ENCODE data around the gene REM1.
"Not testable (repeated sequence)": the region's sequence is repeated elsewhere in the genome, so short reads cannot be mapped to it uniquely, and the experiment has no call there.

The REM1 gene, protein sequence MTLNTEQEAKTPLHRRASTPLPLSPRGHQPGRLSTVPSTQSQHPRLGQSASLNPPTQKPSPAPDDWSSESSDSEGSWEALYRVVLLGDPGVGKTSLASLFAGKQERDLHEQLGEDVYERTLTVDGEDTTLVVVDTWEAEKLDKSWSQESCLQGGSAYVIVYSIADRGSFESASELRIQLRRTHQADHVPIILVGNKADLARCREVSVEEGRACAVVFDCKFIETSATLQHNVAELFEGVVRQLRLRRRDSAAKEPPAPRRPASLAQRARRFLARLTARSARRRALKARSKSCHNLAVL

DNA sequence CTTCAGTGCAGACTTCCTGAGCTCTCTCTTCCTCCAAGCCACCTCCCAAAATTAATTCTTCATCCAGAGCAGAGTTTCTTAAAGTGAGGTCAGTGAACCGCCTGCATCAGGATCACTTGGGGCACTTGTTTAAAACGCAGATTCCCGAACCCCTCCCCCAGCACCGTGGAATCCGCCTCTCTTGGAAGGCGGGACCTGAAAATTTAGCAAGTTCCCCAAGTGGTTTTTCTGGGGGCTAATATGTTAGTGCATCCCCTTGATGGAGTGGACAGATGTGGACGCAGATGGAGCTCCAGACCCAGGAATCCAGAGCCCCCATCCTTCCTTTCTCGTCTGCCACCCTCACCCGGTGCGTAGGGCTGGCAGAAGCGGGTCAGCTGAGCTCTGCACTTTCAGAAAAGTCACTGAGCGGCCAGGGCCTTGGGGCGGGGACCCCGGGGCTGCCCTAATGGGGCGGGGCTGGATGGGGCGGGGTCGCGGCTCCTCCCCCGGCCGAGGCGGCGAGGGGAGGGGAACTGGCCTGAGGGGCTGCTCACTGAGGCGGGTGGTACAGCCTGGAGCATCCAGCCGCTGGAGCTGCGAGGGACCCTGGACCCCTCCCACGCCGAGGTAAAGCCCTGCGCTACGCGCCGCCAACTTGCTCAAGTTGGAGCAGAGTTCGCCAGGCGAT, at the start of gene REM1, which contains the start of gene DEFB124:
TSS of gene REM1 (plus strand) at position 531 of the 670 bp plus-strand sequence. CDS start 1,158 bp downstream, outside the sequence.
TSS of gene DEFB124 (minus strand) at position 370 of the 670 bp plus-strand sequence. CDS start 2,114 bp downstream, outside the sequence.
- DNase-seq (ENCODE audit: insufficient read length, low spot score): no peak
- no peak for FAIRE-seq

DNA sequence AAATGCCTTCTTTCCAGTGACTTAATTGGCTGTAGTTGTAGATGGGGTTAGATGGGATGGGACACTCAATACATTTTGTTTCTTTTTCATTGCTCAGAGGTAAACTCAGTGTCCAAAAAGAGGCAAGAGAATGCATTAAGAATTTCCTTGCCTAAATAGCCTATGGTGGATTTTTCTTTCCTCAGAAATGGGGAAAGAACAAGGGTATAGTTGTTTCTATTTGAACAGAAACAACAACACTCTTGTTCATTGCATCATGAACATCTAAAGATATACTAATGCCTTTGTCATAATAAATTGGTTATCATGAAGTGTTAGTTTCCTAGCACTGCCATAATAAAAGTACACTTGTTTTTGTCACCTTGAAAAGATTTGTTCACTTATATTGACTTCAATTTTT, 49.3 kb upstream of the REM1 start:
- DNase-seq (ENCODE audit: insufficient read length, low spot score) (no peak), FAIRE-seq (no peak)

DNA sequence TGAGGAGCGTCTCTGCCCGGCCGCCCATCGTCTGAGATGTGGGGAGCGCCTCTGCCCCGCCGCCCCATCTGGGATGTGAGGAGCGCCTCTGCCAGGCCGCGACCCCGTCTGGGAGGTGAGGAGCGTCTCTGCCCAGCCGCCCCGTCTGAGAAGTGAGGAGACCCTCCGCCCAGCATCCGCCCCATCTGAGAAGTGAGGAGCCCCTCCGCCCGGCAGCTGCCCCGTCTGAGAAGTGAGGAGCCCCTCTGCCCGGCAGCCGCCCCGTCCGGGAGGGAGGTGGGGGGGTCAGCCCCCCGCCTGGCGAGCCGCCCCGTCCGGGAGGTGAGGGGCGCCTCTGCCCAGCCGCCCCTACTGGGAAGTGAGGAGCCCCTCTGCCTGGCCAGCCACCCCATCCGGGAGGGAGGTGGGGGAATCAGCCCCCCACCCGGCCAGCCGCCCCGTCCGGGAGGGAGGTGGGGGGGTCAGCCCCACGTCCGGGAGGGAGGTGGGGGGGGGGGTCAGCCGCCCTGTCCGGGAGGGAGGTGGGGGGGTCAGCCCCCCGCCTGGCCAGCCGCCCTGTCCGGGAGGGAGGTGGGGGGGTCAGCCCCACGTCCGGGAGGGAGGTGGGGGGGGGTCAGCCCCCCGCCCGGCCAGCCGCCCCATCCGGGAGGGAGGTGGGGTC, 48.1 kb upstream of the REM1 start:
- not testable (repeated sequence) for DNase-seq (ENCODE audit: insufficient read length, low spot score); FAIRE-seq

DNA sequence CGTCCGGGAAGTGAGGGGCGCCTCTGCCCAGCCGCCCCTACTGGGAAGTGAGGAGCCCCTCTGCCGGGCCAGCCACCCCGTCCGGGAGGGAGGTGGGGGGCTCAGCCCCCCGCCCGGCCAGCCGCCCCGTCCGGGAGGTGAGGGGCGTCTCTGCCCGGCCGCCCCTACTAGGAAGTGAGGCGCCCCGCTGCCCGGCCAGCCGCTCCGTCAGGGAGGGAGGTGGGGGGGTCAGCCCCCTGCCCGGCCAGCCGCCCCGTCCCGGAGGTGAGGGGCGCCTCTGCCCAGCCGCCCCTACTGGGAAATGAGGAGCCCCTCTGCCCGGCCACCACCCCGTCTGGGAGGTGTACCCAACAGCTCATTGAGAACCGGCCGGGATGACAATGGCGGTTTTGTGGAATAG, 47.5 kb upstream of the REM1 start:
- not testable (repeated sequence) for DNase-seq (ENCODE audit: insufficient read length, low spot score); FAIRE-seq

DNA sequence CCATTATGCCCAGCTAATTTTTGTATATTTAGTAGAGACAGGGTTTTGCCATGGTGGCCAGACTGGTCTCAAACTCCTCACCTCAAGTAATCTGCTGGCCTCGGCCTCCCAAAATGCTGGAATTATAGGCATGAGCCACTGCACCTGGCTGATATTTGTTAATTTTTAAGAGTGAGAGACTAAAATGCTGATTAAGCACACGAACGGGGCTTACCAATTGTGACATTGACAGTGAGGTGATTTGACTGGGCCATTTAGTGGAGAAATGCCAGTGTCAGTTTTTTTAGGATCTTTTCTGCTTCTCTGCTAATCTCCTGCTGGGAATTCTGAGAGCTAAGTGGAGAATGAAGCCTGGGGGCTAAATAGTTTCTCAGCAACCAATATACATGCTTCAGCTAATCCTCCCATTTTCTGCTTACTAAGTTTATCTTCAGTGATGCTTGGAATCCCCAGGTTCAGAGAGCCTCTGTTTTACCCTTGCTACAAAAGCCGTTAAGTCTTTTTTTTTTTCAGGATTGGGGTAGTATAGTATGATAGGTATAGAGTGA, 44.4 kb upstream of the REM1 start:
- DNase-seq (ENCODE audit: insufficient read length, low spot score): no peak
- no peak for FAIRE-seq

DNA sequence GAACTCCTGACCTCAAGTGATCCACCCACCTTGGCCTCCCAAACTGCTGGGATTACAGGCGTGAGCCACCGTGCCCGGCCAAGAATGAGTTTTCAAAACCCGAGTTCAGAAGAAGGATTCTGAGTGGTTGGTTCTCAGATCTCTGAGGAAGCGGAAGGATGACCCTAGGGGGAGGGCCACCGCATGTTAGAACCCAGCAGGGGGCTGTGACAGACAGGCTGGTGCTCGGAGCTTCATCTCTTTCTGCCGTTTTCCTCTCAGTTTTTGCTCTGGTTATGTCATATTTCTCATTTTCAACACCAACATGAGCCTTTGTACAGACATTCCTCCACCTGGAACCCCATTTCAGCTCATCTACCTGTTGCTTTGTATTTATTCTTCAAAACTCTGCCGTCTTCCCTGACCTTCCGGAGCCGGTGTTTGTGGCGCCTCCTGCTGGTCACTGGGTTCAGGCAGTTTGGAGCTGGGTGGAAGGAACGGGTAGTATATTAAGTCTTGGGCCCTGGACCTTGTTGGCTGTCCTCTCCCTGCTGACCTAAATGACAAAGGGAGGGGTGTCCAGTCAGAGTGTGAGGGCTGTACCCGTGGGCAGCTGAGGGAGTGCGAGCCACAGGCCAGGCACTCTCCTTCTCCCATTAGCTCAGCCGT, 35.0 kb upstream of the REM1 start, which contains the start of gene DEFB123:
TSS of gene DEFB123 (plus strand) at position 621 of the 648 bp plus-strand sequence. CDS start 67 bp downstream, outside the sequence.
- FAIRE-seq: no peak
- no peak for DNase-seq (ENCODE audit: insufficient read length, low spot score)

DNA sequence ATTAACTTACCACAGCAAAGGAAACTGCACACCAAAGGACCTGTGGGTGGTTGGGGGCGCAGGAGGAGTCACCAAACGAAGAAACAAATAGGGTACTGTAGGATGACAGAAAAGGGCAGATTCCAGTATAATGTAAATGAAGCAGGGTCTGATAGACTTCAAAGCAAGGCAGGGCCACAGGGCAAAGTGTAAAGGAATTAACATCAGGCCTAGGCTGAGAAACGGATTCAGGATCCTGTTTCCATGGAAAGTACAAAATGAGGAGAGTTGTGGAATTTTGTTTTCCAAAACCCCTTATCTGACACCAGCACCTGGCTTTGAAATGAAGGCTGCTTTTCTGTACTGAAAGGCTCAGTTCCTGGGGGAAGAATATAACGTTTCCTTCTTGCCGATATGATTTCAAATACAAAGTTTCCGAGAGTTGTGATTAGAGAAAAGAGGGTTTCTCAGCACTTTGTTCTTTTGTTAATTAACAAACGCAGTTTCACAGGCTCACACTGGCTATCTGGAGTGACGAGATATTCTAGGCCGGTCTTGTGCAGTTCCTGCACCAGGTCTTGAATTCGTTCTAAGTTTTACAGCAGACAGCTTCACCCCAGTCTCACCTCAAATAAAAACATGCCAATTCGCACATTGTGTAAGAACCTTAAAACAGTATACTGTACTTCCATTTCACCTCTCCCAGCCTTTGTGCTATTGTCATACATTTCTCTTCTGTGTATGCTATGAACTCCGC, 28.8 kb upstream of the REM1 start:
- FAIRE-seq (no peak), DNase-seq (ENCODE audit: insufficient read length, low spot score) (no peak)

DNA sequence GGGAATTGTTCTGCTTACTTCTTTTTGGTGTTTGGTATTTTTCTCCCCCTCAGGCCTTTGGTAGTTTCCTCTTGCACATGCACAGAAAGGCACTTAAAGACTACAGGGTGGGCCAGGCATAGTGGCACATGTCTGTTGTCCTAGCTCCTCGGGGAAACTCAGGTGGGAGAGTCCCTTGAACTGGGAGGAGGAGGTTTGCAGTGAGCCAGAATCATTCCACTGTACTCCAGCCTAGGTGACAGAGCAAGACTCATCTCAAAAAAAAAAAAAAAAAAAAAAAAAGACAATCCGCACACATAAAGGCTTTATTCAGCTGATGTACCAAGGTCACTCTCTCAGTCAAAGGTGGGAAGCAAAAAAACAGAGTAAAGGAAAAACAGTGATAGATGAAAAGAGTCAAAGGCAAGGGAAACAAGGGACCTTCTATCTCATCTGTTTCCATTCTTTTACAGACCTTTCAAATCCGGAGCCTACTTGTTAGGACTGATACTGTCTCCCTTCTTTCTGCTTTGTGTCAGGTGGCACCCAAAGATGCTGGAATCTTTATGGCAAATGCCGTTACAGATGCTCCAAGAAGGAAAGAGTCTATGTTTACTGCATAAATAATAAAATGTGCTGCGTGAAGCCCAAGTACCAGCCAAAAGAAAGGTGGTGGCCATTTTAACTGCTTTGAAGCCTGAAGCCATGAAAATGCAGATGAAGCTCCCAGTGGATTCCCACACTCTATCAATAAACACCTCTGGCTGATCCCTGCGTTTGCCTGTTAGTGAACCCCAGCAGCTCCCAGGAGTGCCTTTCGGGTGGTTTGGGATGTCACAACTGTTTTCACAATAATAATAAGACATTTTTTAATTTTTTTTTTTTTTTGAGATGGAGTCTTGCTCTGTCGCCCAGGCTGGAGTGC, 25.3 kb upstream of the REM1 start:
- FAIRE-seq: no peak
- DNase-seq (ENCODE audit: insufficient read length, low spot score): no peak

DNA sequence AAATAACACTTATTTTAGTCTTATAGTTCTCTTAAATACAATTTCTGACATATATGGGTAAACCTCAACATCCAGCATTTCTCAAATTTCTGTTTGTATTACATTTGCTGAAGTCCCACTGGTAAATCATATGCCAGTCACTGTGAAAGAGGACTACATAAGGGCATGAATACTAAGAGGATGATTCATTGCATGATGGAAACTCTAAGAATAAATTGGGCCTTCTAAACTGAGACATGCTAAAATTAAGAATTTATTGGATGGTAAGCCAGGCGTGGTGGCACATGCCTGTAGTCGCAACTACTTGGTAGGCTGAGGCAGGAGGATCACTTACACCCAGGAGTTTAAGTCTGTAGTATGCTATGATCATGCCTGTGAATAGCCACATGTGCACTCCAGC, 22.5 kb upstream of the REM1 start:
- FAIRE-seq (no peak), DNase-seq (ENCODE audit: insufficient read length, low spot score) (no peak)

DNA sequence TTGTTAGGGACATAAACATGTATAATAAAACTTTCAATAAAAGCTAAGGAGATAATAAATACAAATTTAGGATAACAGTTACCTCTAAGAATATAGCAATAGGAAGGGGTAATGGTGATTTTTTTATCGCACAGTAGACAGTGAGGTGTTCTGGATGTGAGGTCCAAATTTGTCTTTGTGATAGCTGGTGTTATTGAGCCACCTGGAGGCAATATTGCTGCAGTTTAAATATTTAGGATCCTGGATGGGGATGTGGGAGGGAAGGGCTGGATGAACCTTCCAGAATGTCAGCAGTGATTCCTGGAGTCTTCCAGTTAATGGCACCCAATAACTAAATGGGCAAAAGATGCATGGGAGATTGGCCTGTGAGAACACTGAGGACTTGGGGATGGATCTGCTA, 20.7 kb upstream of the REM1 start:
- FAIRE-seq (no peak), DNase-seq (ENCODE audit: insufficient read length, low spot score) (no peak)

DNA sequence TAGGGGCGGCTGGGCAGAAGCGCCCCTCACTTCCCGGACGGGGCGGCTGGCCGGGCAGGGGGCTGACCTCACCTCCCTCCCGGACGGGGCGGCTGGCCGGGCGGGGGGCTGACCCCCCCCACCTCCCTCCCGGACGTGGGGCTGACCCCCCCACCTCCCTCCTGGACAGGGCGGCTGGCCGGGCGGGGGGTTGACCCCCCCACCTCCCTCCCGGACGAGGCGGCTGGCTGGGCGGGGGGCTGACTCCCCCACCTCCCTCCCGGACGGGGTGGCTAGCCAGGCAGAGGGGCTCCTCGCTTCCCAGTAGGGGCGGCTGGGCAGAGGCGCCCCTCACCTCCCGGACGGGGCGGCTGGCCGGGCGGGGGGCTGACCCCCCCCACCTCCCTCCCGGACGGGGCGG, 4.1 kb upstream of the REM1 start:
- DNase-seq (ENCODE audit: insufficient read length, low spot score); FAIRE-seq: not testable (repeated sequence)

DNA sequence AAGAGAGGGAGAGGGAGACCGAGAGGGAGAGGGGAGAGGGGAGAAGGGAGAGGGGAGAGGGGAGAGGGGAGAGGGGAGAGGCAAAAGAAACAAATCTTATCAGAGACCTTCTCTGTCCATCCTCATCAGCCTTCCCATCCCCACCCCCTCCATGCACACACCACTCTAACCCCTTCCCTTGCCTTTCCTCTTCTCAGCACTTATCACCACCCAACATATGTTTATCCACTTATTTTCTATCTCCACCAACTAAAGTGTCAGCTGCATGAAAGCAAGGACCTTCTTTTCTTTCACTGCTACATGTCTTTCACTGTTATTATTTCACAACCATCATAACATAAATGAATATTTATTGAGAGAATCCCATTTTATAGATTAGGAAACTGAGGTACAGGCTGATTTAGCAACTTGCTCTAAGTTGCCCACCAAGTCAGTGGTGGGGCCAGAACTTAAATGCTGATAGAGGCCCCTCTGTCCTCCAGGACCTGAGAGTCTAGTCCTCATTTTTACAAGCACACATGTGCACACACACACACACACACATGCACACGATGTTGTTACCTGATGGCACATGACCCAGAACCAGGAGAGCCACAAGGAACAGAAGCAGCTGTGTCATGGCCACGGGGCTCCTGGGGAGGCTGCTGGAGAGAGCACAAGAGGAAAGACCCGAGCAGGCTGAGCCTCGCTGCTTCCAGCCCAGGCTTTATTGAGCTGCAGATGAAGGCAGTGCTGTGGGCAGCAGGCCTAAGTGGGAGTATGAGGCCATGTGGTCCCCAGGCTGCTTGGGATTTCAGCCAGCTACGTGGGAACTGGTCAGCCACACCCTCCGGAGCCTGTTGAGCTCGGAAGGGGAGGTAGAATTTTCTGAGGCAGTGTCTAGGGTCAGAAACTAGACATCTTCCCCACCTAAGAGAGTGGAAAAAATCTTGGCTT, 2.4 kb upstream of the REM1 start:
- FAIRE-seq: no peak
- no peak for DNase-seq (ENCODE audit: insufficient read length, low spot score)

DNA sequence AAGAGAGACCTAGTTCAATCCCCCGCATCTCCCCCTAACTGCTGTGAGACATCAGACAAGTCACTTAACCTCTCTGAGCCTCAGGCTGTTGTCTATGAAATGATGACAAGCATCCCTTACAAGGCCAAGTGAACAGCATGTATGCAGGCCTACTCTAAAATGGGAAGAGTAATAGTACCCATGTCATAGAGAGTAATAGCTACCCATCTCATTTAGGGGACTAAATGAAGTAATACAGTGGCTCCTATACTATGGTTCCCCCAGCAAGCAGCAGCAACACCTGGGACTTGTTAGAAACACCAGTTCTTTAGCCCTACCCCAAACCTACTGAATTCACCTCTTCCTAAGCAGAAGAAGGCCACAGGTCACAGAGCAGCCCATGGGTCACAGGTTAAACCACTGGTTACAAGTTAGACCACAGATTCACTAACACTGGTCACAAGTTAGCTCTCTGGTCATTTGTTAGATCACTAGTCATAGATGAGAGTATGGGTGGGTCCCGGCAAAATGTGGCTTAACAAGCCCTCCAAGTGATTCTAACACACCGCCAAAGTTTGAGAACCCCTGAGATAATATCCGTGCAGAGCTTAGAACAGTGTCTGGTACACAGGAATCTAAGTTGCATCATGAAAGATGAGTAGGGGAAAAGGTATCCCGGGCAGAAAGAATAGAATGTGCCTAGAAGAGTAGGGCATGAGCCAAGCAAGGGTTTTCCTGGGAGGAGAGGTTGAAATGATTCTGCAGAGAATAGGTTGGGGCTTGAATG, 1.6 kb upstream of the REM1 start:
- FAIRE-seq: no peak
- DNase-seq (ENCODE audit: insufficient read length, low spot score): no peak

DNA sequence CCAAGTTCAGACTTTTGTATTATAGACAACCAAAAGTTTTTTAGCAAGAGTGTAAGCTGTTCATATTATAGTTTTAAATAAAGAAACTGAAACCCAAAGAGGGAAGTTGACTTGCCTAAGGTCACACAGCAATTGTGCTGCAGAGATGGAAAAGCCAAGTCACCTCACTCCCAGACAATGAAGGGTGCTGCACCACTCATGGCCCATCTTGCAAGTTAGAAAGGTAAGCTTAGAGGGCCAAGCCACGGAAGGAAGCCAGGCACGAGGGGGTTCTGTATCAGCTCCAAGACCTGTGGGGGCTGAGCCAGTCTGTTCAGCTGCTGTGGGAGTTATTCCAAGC, 1.0 kb upstream of the REM1 start:
- DNase-seq (ENCODE audit: insufficient read length, low spot score): no peak
- peak; percentile 68 for FAIRE-seq

DNA sequence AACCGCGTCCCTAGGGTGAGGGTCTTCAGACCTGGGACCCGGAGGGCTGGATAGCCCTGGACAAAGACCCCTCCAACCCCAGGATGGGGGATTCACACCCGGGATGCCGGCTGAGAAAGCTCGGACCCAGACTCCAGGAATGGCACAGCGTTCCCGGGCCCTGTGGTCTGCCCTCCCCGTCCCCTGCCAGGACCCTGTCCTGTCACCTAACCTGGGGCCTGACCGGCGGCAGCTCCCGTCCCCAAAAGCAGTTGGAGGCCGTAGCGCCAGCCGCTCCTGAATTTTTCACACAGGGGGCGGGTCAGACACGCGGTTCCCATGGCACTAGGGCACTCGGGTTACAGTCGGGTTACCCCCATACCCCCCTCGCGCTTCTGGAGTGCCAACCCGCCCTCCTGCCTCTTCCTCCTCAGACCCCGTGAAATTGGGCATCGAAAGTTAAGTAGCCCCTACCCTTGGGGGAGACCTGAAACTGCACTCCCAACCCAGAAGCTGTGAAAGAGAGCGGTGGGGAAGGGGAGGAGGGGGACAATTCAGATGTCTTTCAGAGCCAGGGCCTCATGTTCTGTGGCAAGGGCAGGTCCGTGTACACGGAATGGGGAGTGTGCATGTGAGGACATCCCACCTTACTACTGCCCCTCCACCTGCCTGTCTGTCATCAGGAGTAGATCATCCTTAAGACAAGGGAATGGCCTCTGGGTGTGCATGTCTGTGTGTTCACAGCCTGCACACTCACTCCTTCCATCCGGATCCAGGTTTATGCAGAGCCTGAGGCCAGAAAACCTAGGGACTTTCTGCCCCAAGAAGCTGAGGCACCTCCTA, 595 bp downstream of the REM1 start:
- FAIRE-seq: no peak
- no peak for DNase-seq (ENCODE audit: insufficient read length, low spot score)

DNA sequence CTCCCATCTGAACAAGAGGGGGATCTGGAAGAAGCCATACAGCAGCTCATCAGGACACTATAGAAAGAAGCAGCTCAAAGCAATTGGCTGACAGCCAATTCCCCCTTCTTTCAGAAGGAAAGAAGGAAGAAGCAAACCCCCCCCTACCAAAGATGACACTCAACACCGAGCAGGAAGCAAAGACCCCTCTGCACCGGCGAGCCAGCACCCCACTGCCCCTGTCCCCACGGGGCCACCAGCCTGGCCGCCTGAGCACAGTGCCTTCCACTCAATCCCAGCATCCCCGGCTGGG, 1.2 kb downstream of the REM1 start:
- no peak for DNase-seq (ENCODE audit: insufficient read length, low spot score)
- FAIRE-seq: no peak
